GM21529 (cell line): ENCODE data around the gene KRTAP5-5.
"Not testable (repeated sequence)": the region's sequence is repeated elsewhere in the genome, so short reads cannot be mapped to it uniquely, and the experiment has no call there.

Source experiments
- ATAC-seq: cut with Tn5 transposase; IDR thresholded peaks from one replicate; pipeline ENCODE4 v1.9.1; 2021; ENCODE audit not compliant: unreplicated experiment

The KRTAP5-5 gene

GRCh38 chr11:1629326-1630185 is at the start of gene KRTAP5-5:
KRTAP5-5 (plus strand) TSS chr11:1629775; CDS start chr11:1629841, 66 bp downstream.
- no peak for ATAC-seq

GRCh38 chr11:1581976-1582375 is 47.6 kb upstream of the KRTAP5-5 start:
- ATAC-seq = no peak

- not testable (repeated sequence) for ATAC-seq
Measured at GRCh38 chr11:1582909-1583308, 46.7 kb upstream of the KRTAP5-5 start.

GRCh38 chr11:1584661-1585370 is 44.8 kb upstream of the KRTAP5-5 start, which contains the start of gene KRTAP5-1:
KRTAP5-1 (minus strand) TSS chr11:1585283; CDS start chr11:1585249, 34 bp downstream.
- ATAC-seq = not testable (repeated sequence)

- ATAC-seq = no peak
Measured at GRCh38 chr11:1586699-1587098, 42.9 kb upstream of the KRTAP5-5 start.

- ATAC-seq = not testable (repeated sequence)
Measured at GRCh38 chr11:1589191-1589963, 40.2 kb upstream of the KRTAP5-5 start.

GRCh38 chr11:1589996-1590395 is 39.6 kb upstream of the KRTAP5-5 start:
- ATAC-seq = no peak

- ATAC-seq = no peak
Measured at GRCh38 chr11:1592628-1593027, 36.9 kb upstream of the KRTAP5-5 start.

- not testable (repeated sequence) for ATAC-seq
Measured at GRCh38 chr11:1595994-1596575, 33.5 kb upstream of the KRTAP5-5 start.

- not testable (repeated sequence) for ATAC-seq
Measured at GRCh38 chr11:1596576-1597121, 32.9 kb upstream of the KRTAP5-5 start.

- ATAC-seq = no peak
Measured at GRCh38 chr11:1597331-1597993, 32.1 kb upstream of the KRTAP5-5 start.

- ATAC-seq = no peak
Measured at GRCh38 chr11:1597994-1598380, 31.6 kb upstream of the KRTAP5-5 start, which contains the start of gene KRTAP5-2. KRTAP5-2 (minus strand) TSS chr11:1598294; CDS start chr11:1598250, 44 bp downstream.

GRCh38 chr11:1598406-1598805 is 31.2 kb upstream of the KRTAP5-5 start:
- ATAC-seq = not testable (repeated sequence)

GRCh38 chr11:1598816-1599215 is 30.8 kb upstream of the KRTAP5-5 start:
- no peak for ATAC-seq

- ATAC-seq = no peak
Measured at GRCh38 chr11:1600626-1601025, 28.9 kb upstream of the KRTAP5-5 start.

GRCh38 chr11:1601663-1602062 is 27.9 kb upstream of the KRTAP5-5 start:
- not testable (repeated sequence) for ATAC-seq

GRCh38 chr11:1603629-1604028 is 25.9 kb upstream of the KRTAP5-5 start:
- ATAC-seq = no peak

GRCh38 chr11:1604181-1604580 is 25.4 kb upstream of the KRTAP5-5 start:
- no peak for ATAC-seq

GRCh38 chr11:1604711-1605110 is 24.9 kb upstream of the KRTAP5-5 start:
- no peak for ATAC-seq

GRCh38 chr11:1605923-1606322 is 23.7 kb upstream of the KRTAP5-5 start:
- peak; percentile 91 for ATAC-seq
